ENCODE data around the gene RAMP1.
"Not testable (repeated sequence)": the region's sequence is repeated elsewhere in the genome, so short reads cannot be mapped to it uniquely, and the experiment has no call there.

RAMP1 gene

DNA sequence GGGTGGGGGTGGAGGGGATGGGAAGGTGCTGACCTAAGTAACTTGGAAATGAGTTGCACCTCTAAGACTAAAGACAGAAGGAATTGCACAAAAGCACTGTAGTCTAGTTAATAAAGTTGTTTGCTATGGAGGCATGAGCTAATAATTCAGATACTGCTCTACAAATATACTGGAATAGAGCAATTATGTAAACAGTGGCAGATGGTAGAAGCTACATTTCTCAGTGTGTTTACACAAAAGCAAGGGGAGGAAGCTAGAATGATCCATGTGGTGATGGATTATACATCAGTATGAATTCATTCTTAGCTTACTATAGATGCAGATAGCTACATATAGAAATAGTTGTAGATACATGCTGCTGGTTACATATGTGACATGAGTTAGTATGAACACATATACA lies 79.8 kb downstream of the RAMP1 start:
- TF ChIP-seq, protein P1, sequence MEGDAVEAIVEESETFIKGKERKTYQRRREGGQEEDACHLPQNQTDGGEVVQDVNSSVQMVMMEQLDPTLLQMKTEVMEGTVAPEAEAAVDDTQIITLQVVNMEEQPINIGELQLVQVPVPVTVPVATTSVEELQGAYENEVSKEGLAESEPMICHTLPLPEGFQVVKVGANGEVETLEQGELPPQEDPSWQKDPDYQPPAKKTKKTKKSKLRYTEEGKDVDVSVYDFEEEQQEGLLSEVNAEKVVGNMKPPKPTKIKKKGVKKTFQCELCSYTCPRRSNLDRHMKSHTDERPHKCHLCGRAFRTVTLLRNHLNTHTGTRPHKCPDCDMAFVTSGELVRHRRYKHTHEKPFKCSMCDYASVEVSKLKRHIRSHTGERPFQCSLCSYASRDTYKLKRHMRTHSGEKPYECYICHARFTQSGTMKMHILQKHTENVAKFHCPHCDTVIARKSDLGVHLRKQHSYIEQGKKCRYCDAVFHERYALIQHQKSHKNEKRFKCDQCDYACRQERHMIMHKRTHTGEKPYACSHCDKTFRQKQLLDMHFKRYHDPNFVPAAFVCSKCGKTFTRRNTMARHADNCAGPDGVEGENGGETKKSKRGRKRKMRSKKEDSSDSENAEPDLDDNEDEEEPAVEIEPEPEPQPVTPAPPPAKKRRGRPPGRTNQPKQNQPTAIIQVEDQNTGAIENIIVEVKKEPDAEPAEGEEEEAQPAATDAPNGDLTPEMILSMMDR (IDR thresholded peaks at IDR 0.05), result no peak
- DNase-seq (ENCODE audit: low spot score), result no peak
- H3K4me3 ChIP-seq, result no peak overlapping the region
- H3K27ac ChIP-seq, result no peak overlapping the region

DNA sequence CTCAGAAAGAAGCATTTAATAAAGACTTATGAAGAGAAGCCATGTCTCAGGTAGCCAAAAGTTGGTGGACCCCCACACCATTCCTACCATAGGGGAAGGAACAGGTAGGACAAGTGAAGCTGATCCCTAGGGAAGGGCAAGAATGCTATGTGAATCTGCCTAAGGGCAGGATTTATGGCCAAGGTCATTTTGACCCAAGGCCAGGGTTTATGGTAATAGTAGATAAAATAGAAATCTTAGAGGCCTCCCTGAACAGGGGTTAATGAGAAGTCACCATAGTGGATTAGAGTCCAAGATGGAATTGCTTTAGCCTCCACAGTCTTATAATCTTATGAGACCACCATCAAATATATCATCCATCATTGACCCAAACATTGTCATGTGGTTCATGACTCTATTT lies 81.4 kb downstream of the RAMP1 start:
- TF ChIP-seq, protein P1 (IDR thresholded peaks at IDR 0.05), result no peak
- Histone ChIP-seq H3K4me3 (no peak overlapping the region), H3K27ac (no peak overlapping the region)
- DNase-seq (ENCODE audit: low spot score), result no peak

DNA sequence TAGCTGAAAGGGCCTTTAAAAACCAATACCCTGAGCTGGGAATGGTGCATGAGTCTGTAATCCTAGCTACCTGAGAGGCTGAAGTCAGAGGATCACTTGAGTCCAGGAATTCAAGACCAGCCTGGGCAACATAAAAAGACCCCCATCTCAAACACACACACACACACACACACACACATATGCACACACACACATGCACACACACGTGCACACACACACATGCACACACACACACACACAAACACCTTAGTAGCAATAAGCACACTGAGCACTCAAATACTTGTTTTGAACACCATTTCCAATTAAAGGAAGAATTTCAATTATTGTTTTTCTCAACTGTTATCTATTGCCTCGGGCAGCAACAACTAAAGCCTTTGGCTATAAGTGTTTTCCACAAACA lies 81.8 kb downstream of the RAMP1 start:
- no peak overlapping the region for H3K27ac ChIP-seq
- TF ChIP-seq, protein P1 (IDR thresholded peaks at IDR 0.05), result no peak
- DNase-seq (ENCODE audit: low spot score), result no peak

DNA sequence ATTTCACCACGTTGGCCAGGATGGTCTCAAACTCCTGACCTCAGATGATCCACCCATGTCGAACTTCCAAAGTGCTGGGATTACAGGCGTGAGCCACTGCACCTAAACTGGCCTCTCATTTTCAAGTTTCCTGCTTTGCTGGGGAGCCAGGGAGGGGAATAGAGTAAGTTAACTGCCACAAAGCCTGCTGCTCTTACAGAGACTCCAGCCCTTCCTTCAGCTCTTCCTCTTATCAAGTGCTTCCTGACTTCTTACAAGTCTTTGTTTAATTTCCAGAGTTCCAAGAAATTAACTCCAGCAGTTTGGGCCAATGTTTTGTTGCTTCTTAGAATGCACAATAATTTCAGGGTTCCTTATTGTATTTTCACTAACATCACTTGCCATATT lies 83.1 kb downstream of the RAMP1 start:
- TF ChIP-seq, protein P1 (IDR thresholded peaks at IDR 0.05), result no peak
- no peak for DNase-seq (ENCODE audit: low spot score)
- Histone ChIP-seq H3K27ac (no peak overlapping the region), H3K4me3 (no peak overlapping the region)

More for the DNA sequence above, 81.8 kb downstream of the RAMP1 start:
- no peak overlapping the region for H3K4me3 ChIP-seq

DNA sequence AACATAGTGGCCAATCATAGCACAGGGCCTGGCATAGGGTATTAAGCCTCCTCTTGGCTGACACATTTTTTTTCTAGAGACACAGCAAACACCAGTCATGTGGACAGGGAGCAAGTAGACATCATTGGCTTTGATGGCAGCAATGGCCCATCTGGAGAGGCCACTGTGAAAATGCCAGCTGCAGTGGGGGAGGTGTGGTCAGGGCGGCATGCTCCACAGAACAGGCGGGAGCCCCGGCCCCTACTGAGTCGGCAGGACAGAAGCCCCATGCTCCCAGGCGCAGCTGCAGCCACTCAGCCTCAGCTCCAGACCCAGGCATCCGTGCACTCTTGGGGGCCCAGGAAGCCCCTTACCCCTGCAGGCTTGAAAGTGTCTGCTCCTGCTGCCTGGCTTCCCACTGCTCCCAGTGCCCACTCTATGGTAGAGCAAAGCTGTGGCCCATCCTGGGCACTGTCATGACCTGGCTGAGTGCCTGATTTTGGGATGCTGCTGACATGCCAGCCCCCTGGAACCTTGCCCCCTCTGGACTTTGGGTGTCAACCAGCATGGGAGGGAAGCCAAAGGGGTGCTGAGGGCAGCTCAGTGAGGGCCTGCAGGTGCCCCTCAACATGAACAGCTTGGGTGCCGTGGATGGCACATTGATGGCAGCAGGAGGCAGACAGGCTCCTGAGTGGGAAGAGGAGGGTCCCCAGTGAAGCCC lies 84.1 kb downstream of the RAMP1 start:
- DNase-seq (ENCODE audit: low spot score), result no peak
- TF ChIP-seq, protein P1 (IDR thresholded peaks at IDR 0.05), result no peak
- H3K27ac ChIP-seq, result no peak overlapping the region
- H3K4me3 ChIP-seq, result no peak overlapping the region

DNA sequence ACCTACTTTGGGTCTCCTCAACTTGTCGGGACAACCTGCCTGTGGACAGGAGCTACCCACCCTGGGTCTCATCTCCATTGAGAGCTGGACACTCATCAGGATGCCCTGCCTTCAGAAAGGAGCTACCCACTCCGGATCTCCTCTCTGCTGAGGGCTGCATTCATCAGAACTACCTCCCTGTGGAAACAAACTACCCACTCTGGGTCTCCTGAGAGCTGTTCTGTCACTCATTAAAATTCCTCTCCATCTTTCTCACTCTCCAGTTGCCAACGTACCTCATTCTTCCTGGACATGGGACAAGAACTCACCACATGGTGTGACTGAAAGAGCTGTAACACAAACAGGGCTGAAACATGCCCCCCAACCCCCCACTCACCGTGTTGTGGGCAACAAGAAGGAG lies 84.9 kb downstream of the RAMP1 start:
- no peak overlapping the region for H3K4me3 ChIP-seq
- TF ChIP-seq, protein P1 (IDR thresholded peaks at IDR 0.05), result no peak

DNA sequence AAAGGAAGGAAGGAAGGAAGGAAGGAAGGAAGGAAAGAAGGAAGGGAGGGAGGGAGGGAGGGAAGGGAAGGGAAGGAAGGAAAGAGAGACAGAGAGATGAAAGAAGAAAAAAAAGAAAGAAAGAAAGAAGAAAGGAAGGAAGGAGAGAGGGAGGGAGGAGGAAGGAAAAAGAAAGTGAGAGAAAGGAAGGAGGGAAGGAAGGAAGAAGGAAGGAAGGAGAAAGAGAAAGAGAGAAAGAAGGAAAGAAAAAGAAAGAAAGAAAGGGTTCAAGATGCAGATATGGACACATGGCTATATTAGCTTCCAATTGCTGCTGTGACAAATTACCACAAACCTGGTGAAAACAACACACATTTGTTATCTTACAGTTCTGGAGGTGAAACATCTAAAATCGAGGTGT lies 87.0 kb downstream of the RAMP1 start:
- no peak overlapping the region for H3K27ac ChIP-seq
- no peak for DNase-seq (ENCODE audit: low spot score)
- TF ChIP-seq, protein P1 (IDR thresholded peaks at IDR 0.05), result no peak
- H3K4me3 ChIP-seq, result no peak overlapping the region

More for the DNA sequence above, 84.9 kb downstream of the RAMP1 start:
- no peak for DNase-seq (ENCODE audit: low spot score)
- no peak overlapping the region for H3K27ac ChIP-seq

DNA sequence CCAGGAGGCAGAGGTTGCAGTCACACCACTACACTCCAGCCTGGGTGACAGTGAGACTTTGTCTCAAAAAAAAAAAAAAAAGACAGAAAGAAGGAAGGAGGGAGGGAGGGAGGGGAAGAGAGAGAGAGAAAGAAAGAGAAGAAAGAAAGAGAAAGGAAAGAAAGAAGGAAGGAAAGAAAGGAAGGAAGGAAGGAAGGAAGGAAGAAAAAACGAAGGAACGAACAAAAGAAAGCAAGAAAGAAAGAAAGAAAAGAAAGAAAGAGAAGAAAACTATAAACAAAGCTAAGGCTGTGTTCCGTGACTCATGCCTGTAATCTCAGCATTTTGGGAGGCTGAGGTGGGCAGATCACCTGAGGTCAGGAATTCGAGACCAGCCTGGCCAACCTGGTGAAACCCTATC lies 91.9 kb downstream of the RAMP1 start:
- H3K27ac ChIP-seq; DNase-seq (ENCODE audit: low spot score); H3K4me3 ChIP-seq: not testable (repeated sequence)

Measured in coronary artery (tissue), 2 donors.